Right lobe of liver (tissue), 4 donors: ENCODE data around the gene LRRC1.

Experiments used
- POLR2A ChIP-seq: fragments of 450-650 bp; IDR thresholded peaks from one replicate; pipeline ENCODE4 v1.6.1; 2017; ENCODE audit warnings: antibody characterized with exemption, mild to moderate bottlenecking
- TF ChIP-seq, protein P1 (sequence below), 4 donors: fragments of 200-600 bp in 3 of 4; fragments of 450-650 bp in 1 of 4; IDR thresholded peaks; one replicate each; pipeline versions ENCODE4 v1.5.1 to v1.8.0; 2016 to 2022; ENCODE audit warnings: antibody characterized with exemption in 4 of 4, mild to moderate bottlenecking in 2 of 4
- donor health status: DM: no; HTN: no; CAD: no.
- donor health status: DM: no; HTN: no; CAD: no.
- donor health status: DM: no; HTN: yes; CAD: no.

DNA sequence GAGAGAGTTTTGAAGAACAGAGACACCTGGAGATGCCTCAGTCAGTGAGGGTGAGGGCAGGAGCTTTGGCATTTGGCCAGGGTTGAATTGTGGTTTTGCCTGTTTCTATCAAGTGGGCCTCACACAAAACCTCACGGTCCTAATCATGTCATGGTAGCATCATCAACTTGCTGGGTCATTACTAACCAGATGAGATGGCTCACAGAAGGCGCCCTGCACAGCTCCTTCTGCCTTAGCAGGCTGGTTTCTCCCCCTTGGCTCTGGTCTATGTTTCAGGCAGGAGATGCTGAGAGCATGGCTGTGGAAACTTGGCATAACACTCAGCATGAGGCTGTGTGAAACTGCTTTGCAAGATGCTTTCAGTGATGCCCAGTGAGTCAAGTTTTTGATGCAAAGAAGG is 99.3 kb downstream of the LRRC1 start:
- TF ChIP-seq, protein P1, sequence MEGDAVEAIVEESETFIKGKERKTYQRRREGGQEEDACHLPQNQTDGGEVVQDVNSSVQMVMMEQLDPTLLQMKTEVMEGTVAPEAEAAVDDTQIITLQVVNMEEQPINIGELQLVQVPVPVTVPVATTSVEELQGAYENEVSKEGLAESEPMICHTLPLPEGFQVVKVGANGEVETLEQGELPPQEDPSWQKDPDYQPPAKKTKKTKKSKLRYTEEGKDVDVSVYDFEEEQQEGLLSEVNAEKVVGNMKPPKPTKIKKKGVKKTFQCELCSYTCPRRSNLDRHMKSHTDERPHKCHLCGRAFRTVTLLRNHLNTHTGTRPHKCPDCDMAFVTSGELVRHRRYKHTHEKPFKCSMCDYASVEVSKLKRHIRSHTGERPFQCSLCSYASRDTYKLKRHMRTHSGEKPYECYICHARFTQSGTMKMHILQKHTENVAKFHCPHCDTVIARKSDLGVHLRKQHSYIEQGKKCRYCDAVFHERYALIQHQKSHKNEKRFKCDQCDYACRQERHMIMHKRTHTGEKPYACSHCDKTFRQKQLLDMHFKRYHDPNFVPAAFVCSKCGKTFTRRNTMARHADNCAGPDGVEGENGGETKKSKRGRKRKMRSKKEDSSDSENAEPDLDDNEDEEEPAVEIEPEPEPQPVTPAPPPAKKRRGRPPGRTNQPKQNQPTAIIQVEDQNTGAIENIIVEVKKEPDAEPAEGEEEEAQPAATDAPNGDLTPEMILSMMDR (IDR thresholded peaks at IDR 0.05) = no peak
- no peak for TF ChIP-seq POLR2A
